Measurements from ENCODE around the gene FEM1A.
"Not testable (repeated sequence)": the region's sequence is repeated elsewhere in the genome, so short reads cannot be mapped to it uniquely, and the experiment has no call there.

FEM1A gene

GRCh38 chr19:4816202-4816949 is 24.8 kb downstream of the FEM1A start:
- H3K9ac ChIP-seq (ENCODE audit: low read length): no peak overlapping the region
- H2AFZ ChIP-seq (ENCODE audit: low read depth, low read length): no peak overlapping the region
- TF ChIP-seq, protein P1, sequence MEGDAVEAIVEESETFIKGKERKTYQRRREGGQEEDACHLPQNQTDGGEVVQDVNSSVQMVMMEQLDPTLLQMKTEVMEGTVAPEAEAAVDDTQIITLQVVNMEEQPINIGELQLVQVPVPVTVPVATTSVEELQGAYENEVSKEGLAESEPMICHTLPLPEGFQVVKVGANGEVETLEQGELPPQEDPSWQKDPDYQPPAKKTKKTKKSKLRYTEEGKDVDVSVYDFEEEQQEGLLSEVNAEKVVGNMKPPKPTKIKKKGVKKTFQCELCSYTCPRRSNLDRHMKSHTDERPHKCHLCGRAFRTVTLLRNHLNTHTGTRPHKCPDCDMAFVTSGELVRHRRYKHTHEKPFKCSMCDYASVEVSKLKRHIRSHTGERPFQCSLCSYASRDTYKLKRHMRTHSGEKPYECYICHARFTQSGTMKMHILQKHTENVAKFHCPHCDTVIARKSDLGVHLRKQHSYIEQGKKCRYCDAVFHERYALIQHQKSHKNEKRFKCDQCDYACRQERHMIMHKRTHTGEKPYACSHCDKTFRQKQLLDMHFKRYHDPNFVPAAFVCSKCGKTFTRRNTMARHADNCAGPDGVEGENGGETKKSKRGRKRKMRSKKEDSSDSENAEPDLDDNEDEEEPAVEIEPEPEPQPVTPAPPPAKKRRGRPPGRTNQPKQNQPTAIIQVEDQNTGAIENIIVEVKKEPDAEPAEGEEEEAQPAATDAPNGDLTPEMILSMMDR (IDR thresholded peaks at IDR 0.05; ENCODE audit: low read depth, low read length): no peak
- no peak for TF ChIP-seq EZH2phosphoT487 (IDR thresholded peaks at IDR 0.05; ENCODE audit: low read depth)
- peaks cover 53% of the 10 kb centered on the region for H4K20me1 ChIP-seq (ENCODE audit: insufficient read depth, low read length)
- H3K79me2 ChIP-seq (ENCODE audit: low read length): peaks cover 39% of the 10 kb centered on the region
- H3K27ac ChIP-seq (ENCODE audit: low read length): no peak overlapping the region
- no peaks in the 10 kb centered on the region for H3K27me3 ChIP-seq (ENCODE audit: low read depth, low read length)
- H3K9me3 ChIP-seq (ENCODE audit: insufficient read depth, low read length): no peaks in the 10 kb centered on the region
- peaks cover 45% of the 10 kb centered on the region for H3K36me3 ChIP-seq (replicated peaks; ENCODE audit: low read depth, low read length)
- peaks cover 9% of the 10 kb centered on the region for H3K4me1 ChIP-seq (ENCODE audit: low read length)
- no peak overlapping the region for H3K4me3 ChIP-seq (ENCODE audit: low read length)
- no peak overlapping the region for H3K4me2 ChIP-seq (ENCODE audit: low read length)

DNA sequence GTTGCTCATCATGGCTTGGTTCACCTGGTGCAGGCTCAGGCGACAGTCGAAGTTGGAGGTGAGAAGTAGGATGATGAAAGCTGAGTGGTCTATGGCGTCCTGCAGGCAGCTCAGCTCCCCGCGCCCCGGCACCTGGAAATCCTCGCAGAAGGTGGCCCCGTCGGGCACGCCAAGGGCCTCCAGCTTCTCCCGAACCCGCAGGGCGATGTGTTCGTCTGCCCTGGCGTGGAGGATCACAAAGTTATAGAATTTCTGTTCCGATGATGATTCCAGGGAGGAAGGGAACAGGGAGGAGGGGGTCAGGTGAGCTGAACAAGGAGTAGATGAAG is 25.4 kb downstream of the FEM1A start:
- H3K4me1 ChIP-seq (ENCODE audit: low read length): peaks cover 7% of the 10 kb centered on the region
- no peak overlapping the region for H2AFZ ChIP-seq (ENCODE audit: low read depth, low read length)
- H3K79me2 ChIP-seq (ENCODE audit: low read length): peaks cover 42% of the 10 kb centered on the region
- no peaks in the 10 kb centered on the region for H3K27me3 ChIP-seq (ENCODE audit: low read depth, low read length)
- H3K9me3 ChIP-seq (ENCODE audit: insufficient read depth, low read length): no peaks in the 10 kb centered on the region
- H4K20me1 ChIP-seq (ENCODE audit: insufficient read depth, low read length): peaks cover 55% of the 10 kb centered on the region
- no peak for TF ChIP-seq EZH2phosphoT487 (IDR thresholded peaks at IDR 0.05; ENCODE audit: low read depth)
- TF ChIP-seq, protein P1 (IDR thresholded peaks at IDR 0.05; ENCODE audit: low read depth, low read length): no peak
- no peak overlapping the region for H3K27ac ChIP-seq (ENCODE audit: low read length)
- peaks cover 45% of the 10 kb centered on the region for H3K36me3 ChIP-seq (replicated peaks; ENCODE audit: low read depth, low read length)
- H3K9ac ChIP-seq (ENCODE audit: low read length): no peak overlapping the region
- H3K4me3 ChIP-seq (ENCODE audit: low read length): no peak overlapping the region
- no peak overlapping the region for H3K4me2 ChIP-seq (ENCODE audit: low read length)

DNA sequence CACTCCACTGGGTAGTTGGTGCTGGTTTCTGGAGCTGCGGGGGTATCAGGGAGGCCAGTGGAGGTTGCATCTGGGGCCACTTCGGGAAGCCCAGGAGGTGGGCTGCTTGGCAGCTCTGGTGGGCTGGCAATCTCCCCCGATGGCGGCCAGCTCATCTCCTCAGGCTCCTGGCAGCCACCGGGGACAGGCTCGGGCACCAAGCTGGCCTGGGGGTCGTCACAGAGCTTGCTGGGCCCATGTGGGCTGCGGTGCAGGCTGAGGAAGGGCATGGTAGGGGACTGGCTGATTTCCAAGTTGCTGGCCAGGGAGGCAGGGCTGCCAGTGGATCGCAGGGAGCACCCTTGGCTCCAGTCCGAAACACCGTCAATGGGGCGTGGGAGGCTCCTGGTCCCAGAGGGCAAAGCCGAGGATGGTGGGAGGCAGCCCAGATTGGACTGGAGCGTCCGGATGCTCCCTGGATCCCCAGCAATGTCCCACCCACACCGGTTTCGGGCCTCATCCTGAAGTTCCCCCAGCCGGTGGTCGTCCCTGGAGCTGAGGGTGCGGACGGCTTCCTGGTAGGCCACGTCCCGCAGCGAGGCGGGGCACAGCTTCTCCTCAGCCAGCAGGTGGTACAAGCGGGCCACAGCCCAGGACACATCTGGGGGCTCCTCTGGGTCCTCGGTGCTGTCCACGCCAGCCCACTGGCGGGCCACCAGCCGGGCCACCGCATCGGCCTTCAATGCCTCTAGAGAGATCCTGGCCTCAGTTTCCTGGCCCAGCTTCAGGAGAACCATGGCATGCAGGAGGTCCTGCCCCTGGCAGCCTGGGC is 26.1 kb downstream of the FEM1A start:
- Histone ChIP-seq H3K27me3 (ENCODE audit: low read depth, low read length) (no peaks in the 10 kb centered on the region), H3K4me3 (ENCODE audit: low read length) (no peak overlapping the region), H2AFZ (ENCODE audit: low read depth, low read length) (no peak overlapping the region), H3K4me2 (ENCODE audit: low read length) (no peak overlapping the region), H3K9me3 (ENCODE audit: insufficient read depth, low read length) (no peaks in the 10 kb centered on the region), H3K79me2 (ENCODE audit: low read length) (peaks cover 50% of the 10 kb centered on the region), H3K36me3 (replicated peaks; ENCODE audit: low read depth, low read length) (peaks cover 45% of the 10 kb centered on the region), H3K9ac (ENCODE audit: low read length) (no peak overlapping the region), H3K27ac (ENCODE audit: low read length) (no peak overlapping the region), H4K20me1 (ENCODE audit: insufficient read depth, low read length) (peaks cover 61% of the 10 kb centered on the region), H3K4me1 (ENCODE audit: low read length) (peaks cover 7% of the 10 kb centered on the region)
- no peak for TF ChIP-seq EZH2phosphoT487 (IDR thresholded peaks at IDR 0.05; ENCODE audit: low read depth)
- TF ChIP-seq, protein P1 (IDR thresholded peaks at IDR 0.05; ENCODE audit: low read depth, low read length): no peak

DNA sequence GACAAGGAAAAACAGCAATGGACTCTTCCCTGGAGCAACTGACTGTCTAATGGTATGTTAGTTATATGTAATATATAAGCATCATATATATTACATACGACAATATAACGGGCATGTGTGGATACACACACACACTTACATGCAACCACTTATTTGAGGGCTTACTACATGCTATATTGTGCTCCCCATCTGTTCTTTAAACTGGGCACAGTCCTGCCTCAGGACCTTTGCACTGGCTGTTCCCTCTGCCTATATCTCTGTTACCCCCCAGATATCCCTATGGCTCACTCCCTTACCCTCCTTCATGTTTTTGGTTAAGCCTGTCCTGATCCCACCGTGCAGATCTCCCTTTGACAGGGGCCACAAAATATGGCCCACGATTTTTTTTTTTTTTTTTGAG is 29.7 kb downstream of the FEM1A start:
- Histone ChIP-seq H2AFZ (ENCODE audit: low read depth, low read length) (no peak overlapping the region), H3K4me2 (ENCODE audit: low read length) (no peak overlapping the region), H3K27ac (ENCODE audit: low read length) (no peak overlapping the region), H3K36me3 (replicated peaks; ENCODE audit: low read depth, low read length) (peaks cover 37% of the 10 kb centered on the region), H3K4me3 (ENCODE audit: low read length) (no peak overlapping the region), H3K27me3 (ENCODE audit: low read depth, low read length) (no peaks in the 10 kb centered on the region), H3K9me3 (ENCODE audit: insufficient read depth, low read length) (no peaks in the 10 kb centered on the region), H3K79me2 (ENCODE audit: low read length) (peaks cover 82% of the 10 kb centered on the region), H3K9ac (ENCODE audit: low read length) (no peak overlapping the region), H4K20me1 (ENCODE audit: insufficient read depth, low read length) (peaks cover 67% of the 10 kb centered on the region), H3K4me1 (ENCODE audit: low read length) (no peaks in the 10 kb centered on the region; the same call in 1 of the 2 replicates)
- TF ChIP-seq EZH2phosphoT487 (IDR thresholded peaks at IDR 0.05; ENCODE audit: low read depth): no peak
- TF ChIP-seq, protein P1 (IDR thresholded peaks at IDR 0.05; ENCODE audit: low read depth, low read length): no peak

DNA sequence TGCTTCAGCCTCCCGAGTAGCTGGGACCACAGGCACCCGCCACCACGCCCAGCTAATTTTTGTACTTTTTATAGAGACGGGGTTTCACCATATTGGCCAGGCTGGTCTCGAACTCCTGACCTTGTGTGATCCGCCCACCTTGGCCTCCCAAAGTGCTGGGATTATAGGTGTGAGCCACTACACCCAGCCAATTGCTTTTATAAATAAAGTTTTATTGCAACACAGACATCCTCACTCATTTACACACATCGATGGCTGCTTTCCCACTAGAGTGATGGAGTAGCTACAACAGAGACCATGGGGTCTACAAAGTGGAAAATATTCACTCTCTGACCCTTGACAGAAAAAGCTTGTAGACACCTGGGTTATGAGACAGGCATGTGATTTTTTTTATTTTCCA is 30.8 kb downstream of the FEM1A start:
- not testable (repeated sequence) for H3K4me2 ChIP-seq (ENCODE audit: low read length)
- peaks cover 29% of the 10 kb centered on the region for H3K36me3 ChIP-seq (replicated peaks; ENCODE audit: low read depth, low read length)

More for the DNA sequence above, 30.8 kb downstream of the FEM1A start:
- H3K27ac ChIP-seq (ENCODE audit: low read length); H3K4me3 ChIP-seq (ENCODE audit: low read length); H3K27me3 ChIP-seq (ENCODE audit: low read depth, low read length); H3K9me3 ChIP-seq (ENCODE audit: insufficient read depth, low read length); H2AFZ ChIP-seq (ENCODE audit: low read depth, low read length); H3K4me1 ChIP-seq (ENCODE audit: low read length); H3K9ac ChIP-seq (ENCODE audit: low read length): not testable (repeated sequence)
- peaks cover 89% of the 10 kb centered on the region for H3K79me2 ChIP-seq (ENCODE audit: low read length)
- peaks cover 61% of the 10 kb centered on the region for H4K20me1 ChIP-seq (ENCODE audit: insufficient read depth, low read length)

All from OCI-LY3 (cell line).